ENCODE results near the gene PLXNB2.

PLXNB2 gene

GRCh38 chr22:50226063-50226874 is 81.2 kb downstream of the PLXNB2 start:
- DNase-seq, result no peak

- no peak for DNase-seq
Measured at GRCh38 chr22:50225200-50225969, 82.1 kb downstream of the PLXNB2 start.
